NCI-H1436 treated with DMSO at 0.1 percent for 48 hours (cell line): ENCODE results near the gene NET1.
A peak's percentile ranks its signal among the peaks of the same experiment; 100 is the strongest.

Experiments
- DNase-seq: peaks from one replicate; lab custom pipeline; 2025; lab: John Stamatoyannopoulos, UW

NET1 gene

DNA sequence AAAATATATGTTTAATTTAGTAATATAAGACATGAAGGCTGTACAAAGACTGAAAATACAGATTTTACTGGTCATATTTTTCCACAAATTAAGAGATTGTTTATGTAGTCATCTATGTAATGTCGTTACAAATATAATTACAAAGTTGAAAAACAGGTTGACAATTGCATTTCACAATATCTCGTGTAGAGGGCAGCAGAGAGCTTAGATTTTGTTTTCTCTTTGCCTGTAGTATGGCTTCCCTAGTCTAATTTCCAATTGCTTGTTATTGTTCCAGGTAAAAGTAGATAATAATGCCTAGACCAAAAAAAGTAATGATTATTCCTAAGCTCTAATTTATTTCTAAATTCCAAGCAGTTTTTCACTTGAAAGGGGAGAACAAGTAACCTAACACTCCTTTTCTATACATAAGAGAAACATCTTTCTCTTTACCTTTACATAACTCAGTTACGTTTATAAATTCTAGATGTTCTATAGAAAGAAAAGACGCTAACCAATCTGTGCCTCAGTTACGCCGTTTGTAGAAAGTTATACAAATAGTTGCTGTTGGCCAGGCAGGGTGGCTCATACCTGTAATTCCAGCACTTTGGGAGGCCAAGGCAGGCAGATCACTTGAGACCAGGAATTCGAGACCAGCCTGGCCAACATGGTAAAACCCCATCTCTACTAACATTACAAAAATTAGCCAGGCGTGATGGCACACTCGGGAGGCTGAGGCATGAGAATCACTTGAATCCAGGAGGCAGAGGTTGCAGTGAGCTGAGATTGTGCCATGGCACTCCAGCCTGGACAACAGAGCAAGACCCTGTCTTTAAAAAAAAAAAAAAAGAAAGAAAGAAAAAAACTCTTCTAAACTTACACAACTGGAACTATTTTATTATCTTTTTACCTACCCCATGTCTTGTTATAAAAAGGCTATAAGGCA lies 30.0 kb downstream of the NET1 start:
- DNase-seq, result no peak

DNA sequence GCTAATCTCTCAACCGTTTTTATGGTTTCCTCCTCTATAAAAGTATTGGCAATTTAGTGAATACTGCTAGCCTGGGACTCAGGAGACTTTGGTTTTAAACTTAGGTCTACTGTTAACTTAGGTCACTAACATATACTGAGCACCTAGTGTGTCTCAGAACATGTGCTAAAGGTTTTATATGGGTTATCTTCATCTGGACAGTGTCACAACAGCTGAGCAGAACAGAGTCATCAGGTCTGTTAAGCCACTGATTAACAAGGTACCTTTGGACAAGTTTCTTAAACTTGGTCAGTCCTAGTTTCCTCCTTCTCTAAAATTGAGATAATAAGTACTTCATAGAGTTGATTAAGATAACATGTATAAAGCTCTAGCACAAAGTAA lies 30.6 kb downstream of the NET1 start:
- no peak for DNase-seq

DNA sequence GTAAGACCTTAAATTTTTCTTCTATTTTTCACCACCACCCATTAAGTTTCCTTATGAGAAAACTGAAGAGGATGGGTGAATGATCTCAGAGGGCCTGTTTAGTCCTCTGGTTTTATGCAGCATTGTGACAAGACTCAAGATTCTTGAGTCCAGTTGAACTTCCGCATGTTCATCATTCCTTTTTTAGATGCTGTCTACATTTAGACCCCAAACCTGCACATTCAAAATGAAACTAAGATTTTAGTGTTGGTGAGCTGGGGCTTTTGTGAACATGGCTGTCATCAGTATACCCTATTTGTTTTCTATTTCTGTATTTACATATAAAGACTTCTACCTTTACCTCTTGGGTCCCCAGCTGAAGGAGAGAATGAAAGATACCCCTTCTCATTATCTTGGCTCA lies 31.1 kb downstream of the NET1 start:
- DNase-seq, result no peak

DNA sequence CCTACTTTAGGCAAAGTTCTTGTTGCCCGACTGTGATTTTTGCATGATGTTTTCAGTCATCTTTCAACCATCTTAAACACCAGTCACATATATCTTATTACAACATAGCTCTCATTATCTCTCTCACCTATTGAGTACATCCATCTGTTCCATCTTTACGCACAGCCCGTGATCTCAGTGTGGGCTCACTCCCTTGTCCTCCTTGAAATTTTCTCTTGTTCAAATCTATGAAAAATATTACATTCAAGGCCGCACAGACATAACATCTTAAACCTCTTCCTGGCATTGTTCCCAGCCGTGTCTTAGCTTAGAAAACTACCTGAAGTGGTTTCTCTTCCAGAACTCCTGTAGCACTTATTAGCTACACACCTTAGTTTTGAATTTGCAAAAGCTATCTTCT lies 32.6 kb downstream of the NET1 start:
- DNase-seq, result no peak

DNA sequence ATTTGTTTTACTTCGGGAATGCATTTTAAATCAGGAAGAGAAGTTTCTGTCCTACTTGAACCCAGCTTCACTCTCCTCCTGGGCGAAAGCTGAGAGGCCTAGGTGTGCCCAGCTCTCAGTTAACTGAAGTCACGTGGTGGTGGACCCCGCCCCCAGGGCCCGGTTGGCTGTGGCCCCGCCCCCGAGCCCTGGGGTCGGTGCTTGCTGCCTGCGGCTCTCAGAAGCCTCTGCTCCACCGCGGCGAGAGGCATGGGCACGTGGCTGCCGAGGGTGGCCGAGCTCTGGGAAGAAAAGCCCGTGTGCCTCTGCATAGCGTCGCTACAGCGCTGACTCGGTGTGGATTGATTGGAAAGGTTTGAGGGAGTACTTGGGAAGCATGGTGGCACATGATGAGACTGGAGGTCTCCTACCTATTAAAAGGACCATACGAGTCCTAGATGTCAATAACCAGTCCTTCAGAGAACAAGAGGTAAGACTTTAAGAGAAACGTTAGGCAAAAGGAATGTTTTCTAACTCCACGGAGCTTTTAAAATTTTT lies 34.1 kb downstream of the NET1 start:
- peak; percentile 31 for DNase-seq

DNA sequence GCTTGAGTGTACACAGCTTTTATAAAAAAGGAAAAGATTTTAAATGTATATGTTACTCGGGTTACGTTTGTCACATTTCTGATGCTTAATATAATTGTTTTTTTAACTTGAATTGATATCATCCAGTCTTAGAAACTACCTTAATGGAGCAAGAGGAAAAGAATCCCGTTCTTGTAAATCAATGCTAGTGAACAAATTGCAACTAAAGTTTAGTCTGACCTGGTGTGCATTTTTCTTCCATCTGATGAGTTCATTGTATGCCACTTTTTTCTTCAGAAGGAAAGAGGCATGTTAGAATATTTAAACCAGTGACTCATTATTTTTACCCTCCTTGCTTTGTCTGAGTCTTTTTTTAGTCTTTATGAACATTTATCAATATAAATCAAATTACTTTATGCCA lies 34.7 kb downstream of the NET1 start:
- no peak for DNase-seq

DNA sequence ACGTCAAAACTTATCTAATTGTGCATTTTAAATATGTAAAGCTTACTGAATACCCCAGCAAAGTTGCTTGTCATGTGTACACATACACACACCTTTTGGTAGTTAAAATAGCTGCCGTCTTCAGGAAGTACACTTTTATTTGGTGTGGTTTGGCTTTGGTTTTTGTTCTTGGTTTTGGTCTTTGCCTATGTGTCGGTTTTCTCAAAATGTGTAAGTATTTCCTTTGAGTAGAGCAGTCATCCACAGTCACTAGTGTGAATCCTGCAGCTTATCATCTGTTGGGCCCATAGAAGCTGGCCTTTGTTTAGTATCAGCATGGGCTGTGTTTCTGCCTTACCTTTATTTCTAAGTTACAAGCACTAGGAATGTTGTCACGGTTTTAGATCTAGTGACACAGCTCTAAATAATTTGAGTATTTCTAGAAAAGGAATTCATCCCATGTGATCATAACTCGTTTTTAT lies 35.3 kb downstream of the NET1 start:
- DNase-seq, result no peak

DNA sequence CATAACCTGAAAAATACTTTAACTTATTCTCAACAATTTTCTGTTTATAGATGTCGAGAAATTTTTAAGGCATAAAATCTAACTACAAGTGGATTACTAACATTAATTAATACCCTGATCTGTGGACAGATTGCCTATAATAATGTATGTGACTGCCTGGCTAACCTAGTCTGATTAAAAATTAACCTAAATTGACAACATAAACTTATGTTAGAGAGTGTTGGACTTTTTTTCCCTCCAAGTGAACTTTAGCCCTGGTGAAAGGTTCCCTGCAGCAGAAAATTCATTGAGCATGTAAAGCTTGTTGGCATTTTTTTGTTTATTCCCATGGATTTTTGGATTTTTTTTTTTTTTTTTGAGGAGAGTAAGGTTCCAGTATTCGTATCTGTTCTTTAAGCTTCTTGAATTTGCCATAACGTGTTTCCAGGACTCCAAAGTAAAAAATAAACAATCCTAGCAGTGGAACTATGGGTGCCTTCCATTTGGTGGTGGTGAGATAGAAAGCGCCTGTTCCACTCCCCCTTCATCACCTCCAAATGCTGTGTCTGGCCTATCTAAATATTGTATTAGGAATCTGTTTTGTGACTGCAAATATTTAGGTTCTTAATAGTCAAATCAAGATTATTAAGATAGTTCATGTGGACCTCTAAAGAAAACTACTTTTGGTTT lies 36.1 kb downstream of the NET1 start:
- DNase-seq, result no peak

DNA sequence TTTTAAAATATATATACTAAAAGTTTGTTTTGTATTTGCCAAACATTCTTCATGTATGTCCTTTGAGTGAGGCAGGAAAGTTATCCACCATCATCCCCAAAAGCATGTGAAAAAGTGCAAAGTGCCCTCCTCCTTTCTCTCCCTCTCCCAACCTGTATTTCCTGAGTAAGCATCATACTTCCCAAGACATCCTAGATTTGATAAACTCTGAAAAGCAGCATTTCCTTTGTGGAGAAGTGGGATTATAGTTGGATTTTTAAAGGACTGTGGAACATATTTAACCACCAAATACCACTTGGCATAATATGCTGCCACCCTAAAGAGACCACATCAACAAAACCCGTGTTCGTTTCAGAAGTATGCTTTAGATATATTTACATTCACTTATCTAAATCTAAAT lies 36.9 kb downstream of the NET1 start:
- DNase-seq, result no peak

DNA sequence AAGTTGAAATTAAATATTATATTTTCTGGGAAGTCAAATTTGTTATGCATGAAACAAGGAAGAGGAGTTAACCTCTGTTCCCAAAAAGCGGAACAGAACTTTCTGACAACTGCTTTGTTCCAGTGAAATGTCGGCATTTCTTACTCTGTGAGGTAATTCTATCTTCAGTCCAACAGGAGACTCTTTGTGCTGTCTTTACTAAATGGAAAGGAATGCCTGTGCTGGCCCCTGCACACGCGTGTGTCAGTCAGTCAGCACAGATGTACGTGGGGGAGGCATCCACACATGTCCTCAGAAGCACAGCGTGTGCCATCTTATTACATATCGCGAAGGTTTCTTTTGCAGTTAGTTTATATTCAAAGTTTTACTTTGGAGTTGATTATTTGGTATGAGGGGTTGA lies 37.5 kb downstream of the NET1 start:
- no peak for DNase-seq

DNA sequence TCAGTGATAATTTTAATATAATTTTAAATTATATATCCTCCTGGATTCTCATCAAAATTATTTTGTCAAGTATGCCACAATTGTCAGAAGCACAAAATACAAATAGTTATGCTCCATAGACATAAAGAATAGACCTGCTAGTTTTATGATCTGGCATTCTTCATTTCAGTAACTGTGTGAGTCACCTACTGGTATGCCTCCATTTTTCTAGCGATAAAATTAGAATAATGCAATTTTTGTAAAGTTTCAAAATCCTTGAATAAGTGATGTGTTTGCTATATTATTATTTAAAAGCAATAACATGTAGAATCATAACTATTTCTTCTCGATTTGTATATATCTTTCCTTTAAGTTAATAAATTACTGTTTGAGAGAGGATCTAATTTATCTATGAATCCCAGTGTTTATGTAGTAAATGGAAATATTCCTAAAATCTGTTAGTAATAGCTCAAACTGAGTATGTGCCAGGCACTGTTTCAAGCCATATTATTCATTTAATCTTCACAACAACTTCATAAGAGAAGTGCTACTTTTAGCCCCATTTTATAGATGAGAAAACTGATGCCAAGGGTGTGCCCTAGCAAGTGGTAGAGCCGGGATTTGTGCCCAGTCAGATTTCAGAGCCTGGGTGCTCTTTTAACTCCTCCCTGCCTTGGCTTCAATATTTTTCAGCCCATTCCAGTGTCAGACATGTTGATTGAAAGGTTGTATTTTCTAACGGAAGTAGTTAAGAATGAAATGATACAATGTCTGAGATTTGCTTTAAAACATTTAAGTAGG lies 38.4 kb downstream of the NET1 start:
- no peak for DNase-seq

DNA sequence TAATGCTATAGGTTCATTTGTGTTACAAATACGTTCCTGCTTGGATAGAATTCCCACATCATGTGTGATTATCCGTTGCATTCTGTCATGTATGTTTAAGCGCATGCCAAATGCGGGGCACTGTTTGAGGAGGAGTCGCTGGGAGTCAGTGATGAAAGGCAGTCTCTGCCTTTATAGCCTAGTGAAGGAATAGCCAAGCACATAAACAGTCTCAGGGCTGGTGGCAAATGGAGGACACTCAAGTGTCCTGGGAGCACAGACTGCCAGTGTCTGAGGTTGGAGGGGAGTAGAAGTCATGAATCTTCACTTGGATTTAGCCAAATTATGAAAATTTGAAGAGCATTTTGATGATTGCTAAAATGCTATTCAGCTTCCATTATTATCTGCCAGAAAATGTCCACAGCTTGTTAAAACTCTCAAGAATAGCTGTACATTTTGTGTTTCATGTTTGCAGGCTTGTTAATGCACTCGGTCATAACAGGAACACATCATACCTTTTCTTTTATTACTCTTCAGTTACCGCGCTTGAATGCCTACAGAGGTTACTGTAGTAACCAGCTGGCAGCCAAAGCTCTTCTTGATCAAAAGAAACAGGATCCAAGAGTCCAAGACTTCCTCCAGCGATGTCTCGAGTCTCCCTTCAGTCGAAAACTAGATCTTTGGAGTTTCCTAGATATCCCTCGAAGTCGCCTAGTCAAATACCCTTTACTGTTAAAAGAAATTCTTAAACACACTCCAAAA lies 41.6 kb downstream of the NET1 start:
- DNase-seq, result no peak

DNA sequence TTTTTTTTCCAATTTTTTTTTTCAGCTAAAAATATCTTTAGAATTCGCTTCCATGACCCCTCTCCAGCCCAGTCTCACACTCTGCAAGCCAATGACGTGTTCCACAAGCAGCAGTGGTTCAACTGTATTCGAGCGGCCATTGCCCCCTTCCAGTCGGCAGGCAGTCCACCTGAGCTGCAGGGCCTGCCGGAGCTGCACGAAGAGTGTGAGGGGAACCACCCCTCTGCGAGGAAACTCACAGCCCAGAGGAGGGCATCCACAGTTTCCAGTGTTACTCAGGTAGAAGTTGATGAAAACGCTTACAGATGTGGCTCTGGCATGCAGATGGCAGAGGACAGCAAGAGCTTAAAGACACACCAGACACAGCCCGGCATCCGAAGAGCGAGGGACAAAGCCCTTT lies 44.2 kb downstream of the NET1 start:
- DNase-seq, result no peak

DNA sequence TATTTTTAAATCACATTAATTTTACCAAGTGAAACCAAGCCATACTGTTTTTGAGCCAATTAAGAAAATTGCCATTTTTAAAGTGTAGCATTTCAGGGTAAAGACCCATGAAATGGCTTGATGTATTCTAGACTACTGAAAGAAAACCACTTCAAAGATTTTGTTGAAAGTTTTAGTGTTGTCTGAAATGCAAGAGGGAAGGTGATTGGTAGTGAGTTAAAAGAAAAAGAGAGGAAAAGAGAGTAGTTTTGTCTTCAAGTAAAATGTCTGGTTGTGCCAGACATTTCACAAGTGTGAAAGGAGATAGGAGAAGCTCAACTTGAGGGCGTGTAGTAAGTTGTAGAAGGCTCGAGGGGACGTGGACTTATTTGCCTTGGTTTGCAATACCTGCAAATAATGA lies 45.4 kb downstream of the NET1 start:
- no peak for DNase-seq

DNA sequence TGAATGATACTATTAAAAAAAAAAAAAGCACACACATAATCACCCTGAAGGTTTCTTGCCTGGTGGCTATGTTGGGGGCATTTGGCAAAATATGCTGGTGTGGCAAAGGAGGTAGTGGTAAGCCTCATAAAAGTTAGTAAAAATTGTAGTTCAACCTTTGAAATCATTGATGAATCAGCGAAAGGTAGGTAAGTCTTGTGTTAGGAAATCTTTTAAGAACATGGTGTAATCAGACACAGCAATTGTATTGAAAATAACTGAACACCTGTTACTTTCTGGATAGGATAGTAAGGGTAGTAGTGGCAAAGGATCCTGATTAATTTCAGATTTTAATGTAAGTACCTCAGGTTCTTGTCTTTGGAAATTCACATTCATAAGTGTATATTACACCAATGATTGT lies 46.1 kb downstream of the NET1 start:
- DNase-seq, result no peak

DNA sequence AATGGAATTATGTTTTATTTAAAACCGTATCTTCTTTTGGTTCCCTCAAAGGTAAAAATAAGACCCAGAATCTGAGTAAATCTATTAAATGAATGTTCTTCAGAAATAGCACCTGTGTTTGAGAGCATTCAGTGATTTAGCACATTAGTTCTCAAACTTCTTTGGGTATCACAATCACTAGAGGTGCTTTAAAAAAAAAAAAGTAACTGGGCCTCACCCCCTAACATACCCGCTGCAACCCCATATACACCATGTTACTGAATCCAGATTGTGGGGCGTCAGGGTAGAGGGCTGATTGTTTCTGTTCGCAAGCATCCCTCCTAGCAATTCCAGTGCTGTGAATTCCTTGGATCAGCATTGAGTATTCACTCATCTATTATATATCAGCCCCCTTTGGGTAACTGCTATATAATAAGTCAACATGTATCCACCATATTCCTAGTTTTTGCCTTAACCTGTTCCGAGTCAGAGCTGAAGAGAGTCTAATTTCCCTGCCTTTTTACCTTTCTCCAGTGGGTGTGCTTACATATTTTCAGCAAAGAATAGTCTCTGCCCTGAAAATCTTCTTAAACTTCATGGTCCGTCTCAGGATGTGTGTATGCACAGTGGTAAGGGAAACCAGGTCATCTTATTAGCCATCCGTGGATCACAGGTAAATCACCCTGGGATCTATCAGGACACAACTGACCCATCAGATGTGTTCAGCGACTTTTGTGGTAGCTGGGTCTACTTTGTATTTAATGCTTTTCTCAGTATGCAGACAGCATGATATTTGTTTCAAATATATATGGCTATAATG lies 46.8 kb downstream of the NET1 start:
- DNase-seq, result no peak

DNA sequence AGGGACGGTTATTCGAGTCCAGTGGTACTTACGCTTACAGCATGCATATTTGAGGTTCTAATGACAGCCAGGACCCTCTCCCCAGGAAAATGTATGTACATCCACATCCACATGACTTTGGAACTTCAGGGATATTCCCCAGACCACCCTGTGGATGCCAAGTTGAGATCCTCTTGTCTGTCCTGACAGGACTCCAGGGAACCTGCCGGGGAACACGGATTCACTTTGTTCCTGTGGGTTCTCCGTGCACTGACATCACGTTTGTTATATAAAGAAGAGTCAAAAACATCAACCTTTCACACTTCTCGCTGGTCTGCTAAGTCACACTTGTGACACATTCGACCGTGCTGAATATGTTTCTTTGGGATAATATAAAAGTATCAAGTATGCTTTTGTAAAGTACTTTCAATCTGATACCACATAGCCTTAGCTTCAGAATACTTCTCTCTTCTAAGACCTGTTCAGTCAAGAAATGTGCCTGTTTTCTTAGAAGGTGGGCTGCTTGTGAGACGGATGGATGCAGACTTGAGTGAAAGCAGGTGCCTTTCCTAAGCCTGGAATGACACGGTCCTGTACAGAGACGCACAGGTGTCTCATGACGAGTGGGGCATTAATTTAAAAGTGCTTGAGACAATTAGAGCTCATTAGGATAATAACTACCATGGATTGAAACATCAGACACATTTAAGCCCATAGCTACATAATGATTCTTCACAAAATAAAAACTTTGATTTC lies 48.3 kb downstream of the NET1 start:
- no peak for DNase-seq

DNA sequence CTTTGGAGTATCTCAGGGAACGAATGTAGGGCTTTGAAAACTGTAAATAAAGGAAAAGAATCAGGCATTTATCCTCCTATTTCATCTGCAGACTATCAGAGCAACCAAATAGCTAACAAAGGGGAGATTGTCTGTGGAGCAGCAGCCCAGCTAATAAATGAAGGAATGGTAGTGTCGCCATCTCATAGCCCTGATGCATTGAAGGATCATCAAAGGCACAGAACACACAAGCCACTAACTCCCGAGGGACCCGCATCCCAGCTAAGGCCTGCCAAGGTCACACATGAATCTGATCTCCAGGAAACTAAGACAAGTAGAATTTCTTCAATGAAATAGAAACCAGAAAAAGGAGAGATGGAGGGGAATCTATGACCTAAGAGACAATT lies 48.8 kb downstream of the NET1 start:
- DNase-seq, result no peak

DNA sequence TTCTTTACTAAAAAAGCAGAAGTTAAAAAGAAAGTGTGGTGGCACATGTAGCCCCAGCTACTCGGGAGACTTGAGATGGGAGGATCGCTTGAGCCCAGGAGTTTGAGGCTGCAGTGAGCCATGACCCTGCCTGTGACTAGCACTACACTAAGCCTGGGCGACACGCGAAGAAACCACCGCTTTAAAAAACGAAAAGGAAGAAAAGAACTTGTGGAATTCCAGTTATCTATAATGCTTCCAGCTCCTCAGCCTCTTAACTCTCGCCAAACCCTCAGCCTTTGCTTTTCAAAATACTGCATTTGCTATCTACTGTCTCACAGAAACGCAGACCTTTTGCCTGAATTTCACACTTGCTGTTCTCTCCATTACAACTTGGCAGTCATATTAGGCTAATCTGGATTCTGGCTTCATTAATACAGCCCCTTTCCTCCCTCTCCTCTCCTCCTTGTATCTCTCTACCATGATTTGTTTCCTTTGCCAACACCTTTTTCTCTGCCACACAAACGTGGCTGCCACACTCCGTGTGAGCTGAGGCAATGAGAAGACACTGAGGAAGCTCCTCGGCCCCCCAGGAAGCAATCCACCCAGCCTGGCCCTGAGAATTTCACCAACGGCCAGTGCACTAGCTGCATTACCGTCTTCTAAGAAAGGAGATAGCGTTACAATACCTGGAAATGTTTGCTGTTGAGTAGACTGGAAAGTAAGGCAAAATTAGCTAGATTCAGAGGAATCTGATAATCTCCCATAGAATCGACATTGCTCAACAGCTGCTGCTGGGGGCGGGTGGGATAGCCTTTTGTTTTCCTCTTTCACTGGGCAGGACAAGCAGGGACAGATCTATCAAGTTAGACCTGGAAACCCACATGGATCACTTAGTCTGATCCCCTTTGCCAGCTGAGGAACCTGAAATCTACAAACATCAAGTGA lies 49.8 kb downstream of the NET1 start:
- DNase-seq, result no peak
